ENCODE data around the gene PERCC1. TPM values are rescaled to one million over a fixed set of nuclear protein-coding genes. Genes with fewer than 3 reads are reported as not detected.

PERCC1 gene
- total RNA-seq, 4 donors from 2014 or later: 0.67 to 1.7 (median 1.6) TPM; not detected in 1

- Histone ChIP-seq H3K27me3 (no peaks in the 10 kb centered on the region), H3K4me3 (replicated peaks in 1 of 3) (no peak overlapping the region), H3K4me1 (no peaks in the 10 kb centered on the region), H3K27ac (no peak overlapping the region), H3K36me3 (peaks cover 61 to 77% of the 10 kb centered on the region in 2 donors), H3K9me3 (no peaks in the 10 kb centered on the region)
- TF ChIP-seq CTCF (IDR thresholded peaks at IDR 0.05) (no peak), POLR2A (IDR thresholded peaks at IDR 0.05) (no peak)
- DNase-seq: no peak
- 96% methylated on average over 21 of the region's 21 CpGs; no CpG with 5 or more reads in 1 of the 2 donors for WGBS, 2 donors
- intact Hi-C loops (cut with DNase I): no loop called here
Observed at GRCh38 chr16:1450841-1451240, 20.0 kb downstream of the PERCC1 start.

GRCh38 chr16:1451702-1452392 is 21.0 kb downstream of the PERCC1 start:
- no peak for DNase-seq
- H3K4me1 ChIP-seq: no peaks in the 10 kb centered on the region
- H3K27me3 ChIP-seq: no peaks in the 10 kb centered on the region
- 91 to 94% methylated on average over 17 to 29 of the region's 34 CpGs for WGBS, 2 donors
- H3K36me3 ChIP-seq: peaks cover 57 to 73% of the 10 kb centered on the region in 2 donors
- H3K4me3 ChIP-seq (replicated peaks in 1 of 3): no peak overlapping the region
- intact Hi-C loops (cut with DNase I): no loop called here
- H3K27ac ChIP-seq: no peak overlapping the region
- H3K9me3 ChIP-seq: no peaks in the 10 kb centered on the region
- no peak for TF ChIP-seq CTCF (IDR thresholded peaks at IDR 0.05)

- Histone ChIP-seq H3K4me3 (replicated peaks in 1 of 3) (no peak overlapping the region), H3K36me3 (peaks cover 53 to 71% of the 10 kb centered on the region in 2 donors), H3K27me3 (no peaks in the 10 kb centered on the region), H3K27ac (no peak overlapping the region), H3K9me3 (no peaks in the 10 kb centered on the region), H3K4me1 (no peaks in the 10 kb centered on the region)
- intact Hi-C loops (cut with DNase I): no loop called here
- no peak for DNase-seq
- 96 to 100% methylated on average over 4 to 7 of the region's 20 CpGs for WGBS, 2 donors
- no peak for TF ChIP-seq CTCF (IDR thresholded peaks at IDR 0.05)
- TF ChIP-seq POLR2A (IDR thresholded peaks at IDR 0.05): no peak
Observed at GRCh38 chr16:1452530-1452929, 21.7 kb downstream of the PERCC1 start.

- 89 to 97% methylated on average over 15 to 19 of the region's 19 CpGs for WGBS, 2 donors
- H3K9me3 ChIP-seq: no peaks in the 10 kb centered on the region
- no peaks in the 10 kb centered on the region for H3K4me1 ChIP-seq
- H3K4me3 ChIP-seq (replicated peaks in 1 of 3): no peak overlapping the region
- H3K27ac ChIP-seq: no peak overlapping the region
- no peak for TF ChIP-seq POLR2A (IDR thresholded peaks at IDR 0.05)
- no peak for TF ChIP-seq CTCF (IDR thresholded peaks at IDR 0.05)
- H3K36me3 ChIP-seq: peaks cover 46 to 68% of the 10 kb centered on the region in 2 donors
- H3K27me3 ChIP-seq: no peaks in the 10 kb centered on the region
- intact Hi-C loops (cut with DNase I): no loop called here
- no peak for DNase-seq
Observed at GRCh38 chr16:1453316-1453715, 22.4 kb downstream of the PERCC1 start.

GRCh38 chr16:1454561-1454960 is 23.7 kb downstream of the PERCC1 start:
- no peaks in the 10 kb centered on the region for H3K9me3 ChIP-seq
- no peak for DNase-seq
- H3K4me3 ChIP-seq (replicated peaks in 1 of 3): no peak overlapping the region
- WGBS, 2 donors: 96% methylated on average over 3 to 7 of the region's 17 CpGs
- TF ChIP-seq CTCF (IDR thresholded peaks at IDR 0.05) (no peak), POLR2A (IDR thresholded peaks at IDR 0.05) (no peak)
- intact Hi-C loops (cut with DNase I): no loop called here
- peaks cover 45 to 63% of the 10 kb centered on the region in 2 donors for H3K36me3 ChIP-seq
- H3K27me3 ChIP-seq: no peaks in the 10 kb centered on the region
- H3K4me1 ChIP-seq: no peaks in the 10 kb centered on the region
- no peak overlapping the region for H3K27ac ChIP-seq
